SKM-1 treated with dmso at 0.1 percent for 144 hours (cell line): ENCODE measurements around the gene PRKG2.

Source experiments
- DNase-seq: peaks from one replicate; lab custom pipeline; 2025; ENCODE audit not compliant: unreplicated experiment; lab: John Stamatoyannopoulos, UW

The PRKG2 gene

DNA sequence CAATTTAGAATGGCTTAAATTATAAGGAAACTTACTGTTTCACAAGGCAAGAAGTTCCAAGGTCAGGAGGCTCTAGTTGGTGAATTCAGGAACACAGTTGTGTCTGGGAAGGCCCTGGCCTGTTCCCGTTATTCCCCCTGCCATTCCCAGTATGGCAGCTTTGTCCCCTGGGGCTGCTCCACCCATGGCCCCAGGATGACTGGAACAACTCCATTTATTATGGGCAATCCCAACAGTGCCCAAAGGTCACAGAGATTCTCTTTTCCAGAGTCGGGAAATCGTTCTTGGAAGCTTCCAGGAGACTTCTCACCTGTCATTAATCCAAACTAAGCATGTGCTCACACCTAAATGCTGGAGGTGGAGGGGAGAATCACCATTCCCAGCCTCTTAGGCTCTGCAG, 2.8 kb upstream of the PRKG2 start:
- no peak for DNase-seq

DNA sequence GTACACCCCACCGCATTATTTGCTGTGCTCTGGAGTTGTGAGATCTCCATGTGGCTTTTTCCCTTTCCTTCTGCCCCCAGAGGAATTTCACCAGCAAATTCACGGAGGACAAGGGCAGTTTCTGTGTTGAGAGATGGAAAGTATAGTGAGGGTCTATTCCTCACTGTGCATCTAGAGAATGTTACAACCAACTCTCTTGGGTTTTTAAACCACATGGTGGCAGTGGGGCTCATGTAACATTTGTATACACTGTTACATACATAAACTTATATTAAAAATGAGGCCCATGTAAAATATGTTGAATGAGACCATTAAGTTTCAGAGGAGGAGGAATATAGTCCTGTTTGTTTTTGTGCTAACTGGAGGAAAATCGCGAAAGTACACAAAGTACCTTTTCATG, 909 bp upstream of the PRKG2 start:
- DNase-seq, result no peak

DNA sequence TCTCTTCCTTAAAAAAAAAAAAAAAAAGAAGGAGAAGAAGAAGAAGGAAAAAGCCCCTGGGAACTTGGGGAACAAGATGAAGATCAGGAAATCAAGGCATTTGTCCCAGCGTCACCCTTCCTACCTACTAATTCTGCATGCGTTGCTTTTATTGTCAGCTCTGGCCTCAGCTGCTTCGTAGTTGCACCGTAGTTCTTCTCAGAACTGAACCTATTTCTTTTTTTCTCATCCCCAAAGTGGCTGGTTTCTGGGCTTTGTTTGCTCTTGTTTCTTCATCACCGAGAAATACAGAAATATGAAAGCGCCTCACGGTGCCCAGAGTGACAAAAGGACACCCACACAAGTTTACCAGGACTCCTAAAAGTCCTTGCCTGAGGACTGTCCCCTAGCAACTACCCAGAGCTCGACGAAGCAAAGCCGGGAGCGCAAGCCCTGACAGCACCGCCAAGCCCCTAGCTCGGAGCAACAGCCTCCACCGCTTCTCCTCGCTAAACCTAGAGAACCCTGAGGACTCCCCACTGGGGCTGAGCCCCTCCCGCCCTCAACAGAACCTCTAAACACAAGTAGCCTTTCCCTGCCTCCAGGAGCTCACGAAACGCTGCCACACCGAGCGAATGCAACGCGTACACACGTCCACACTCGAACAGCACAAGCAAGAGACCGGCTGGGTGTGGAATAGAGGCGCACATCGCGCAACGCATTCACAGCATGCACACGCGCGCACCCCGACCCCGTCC, 710 bp downstream of the PRKG2 start:
- DNase-seq, result no peak

DNA sequence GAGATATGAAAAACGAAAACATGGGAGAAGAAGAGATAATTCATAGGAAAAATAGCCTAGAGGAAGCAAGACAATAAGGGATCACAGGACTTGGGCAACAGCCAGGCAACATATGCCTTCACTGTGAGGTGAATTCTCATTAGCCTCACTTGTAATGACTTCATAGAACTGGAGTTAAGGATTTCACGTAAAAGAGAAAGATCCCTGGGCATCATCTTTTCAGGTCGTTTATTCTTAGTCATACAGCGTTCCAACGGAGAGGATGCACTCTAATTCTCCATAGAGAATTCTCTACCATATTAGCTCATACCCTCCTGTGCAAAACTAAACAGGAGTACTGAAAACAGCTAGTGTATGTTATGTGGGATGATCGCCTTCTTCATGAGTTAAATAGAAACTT, 1.4 kb downstream of the PRKG2 start:
- DNase-seq, result no peak

DNA sequence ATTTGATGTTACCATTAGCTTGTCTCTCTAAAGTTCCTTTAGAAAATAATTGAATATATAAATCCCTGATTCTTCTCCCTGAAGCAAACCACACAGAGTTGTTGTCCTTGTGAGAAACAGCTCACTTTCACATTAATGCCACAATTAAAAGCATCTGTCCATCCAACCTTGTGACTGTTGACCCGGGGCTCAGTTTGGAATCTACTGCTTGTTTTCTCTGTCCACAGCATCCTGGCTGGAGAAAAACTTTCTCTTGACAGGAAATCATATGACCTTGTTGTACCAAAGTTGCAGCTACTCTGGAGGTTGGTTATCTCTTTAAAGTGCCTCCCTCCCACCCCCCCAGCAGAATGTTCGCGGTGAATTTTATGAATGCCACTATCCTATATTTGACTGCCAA, 3.1 kb downstream of the PRKG2 start:
- DNase-seq, result no peak

DNA sequence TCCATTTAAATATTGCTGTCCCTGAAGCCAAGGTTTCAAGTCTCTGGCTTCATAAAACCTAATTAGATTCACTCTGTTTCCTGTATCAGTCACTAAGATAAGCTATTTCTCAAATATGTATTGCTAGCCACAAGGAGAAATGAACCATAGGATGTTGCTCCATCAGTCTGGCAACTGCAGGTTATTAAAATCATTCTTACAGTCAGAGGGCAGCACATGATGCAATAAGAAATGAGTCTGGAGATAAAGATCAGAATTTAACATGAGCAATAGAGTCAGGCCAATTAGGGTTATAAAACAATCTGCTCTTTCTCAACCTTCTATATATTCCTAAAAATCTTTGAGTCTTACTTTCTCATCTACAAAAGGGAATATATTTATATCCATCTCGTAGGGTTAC, 7.2 kb downstream of the PRKG2 start:
- no peak for DNase-seq

DNA sequence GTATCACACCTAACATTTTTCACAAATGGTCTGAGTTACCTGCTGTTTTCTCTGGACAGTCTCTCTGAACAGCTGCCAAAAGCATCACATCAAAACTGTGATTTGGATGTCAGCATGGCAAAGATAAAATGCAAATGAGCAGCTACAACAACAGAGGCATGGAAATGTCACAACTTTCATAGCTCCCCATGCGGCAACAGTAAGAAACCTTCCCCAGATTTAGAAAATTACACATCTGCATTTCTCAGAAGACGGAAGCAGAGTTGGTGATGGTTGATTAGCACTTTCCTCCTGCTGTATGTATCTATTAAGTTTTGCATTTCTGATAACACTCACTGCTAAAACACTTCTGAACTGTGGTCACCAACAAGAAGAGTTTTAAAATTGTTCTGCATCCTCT, 9.7 kb downstream of the PRKG2 start:
- no peak for DNase-seq

DNA sequence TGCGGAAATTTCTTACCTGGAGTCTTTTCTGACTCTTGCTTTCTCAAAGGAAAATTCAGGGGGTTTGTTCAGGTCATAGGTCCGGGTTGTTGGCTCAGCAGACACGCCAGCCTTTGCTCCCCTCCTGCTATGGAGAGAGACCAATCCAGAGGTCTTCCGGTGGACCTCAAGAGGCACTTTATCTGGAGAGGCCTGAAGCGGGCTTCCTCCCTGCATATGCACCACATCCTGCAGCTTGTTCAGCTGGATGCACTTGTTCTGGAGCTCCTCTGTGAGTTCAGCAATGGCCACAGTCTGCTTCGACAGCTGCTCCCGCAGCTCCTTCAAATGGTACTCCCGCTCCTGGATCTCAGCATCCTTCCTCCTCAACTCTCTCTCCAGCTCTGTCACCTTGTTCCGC, 10.5 kb downstream of the PRKG2 start:
- no peak for DNase-seq

DNA sequence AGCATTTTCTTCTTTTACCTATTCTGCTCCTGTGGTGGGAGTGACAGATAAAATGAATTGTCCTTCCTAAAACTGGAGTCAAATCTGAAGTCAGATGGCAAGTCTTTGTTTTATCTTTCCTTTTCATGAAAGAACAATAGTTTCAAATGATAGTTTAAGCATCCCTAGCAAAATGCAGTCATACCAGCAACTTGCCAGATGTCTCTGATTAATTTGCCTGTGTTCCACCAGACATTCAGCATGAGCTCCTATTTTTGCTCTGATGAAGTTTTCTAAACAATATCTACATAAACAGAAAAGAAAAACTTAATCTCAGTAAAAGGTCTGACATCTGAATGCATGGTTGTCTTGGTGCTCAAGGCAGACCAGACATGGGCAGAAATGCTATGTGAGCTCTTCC, 15.2 kb downstream of the PRKG2 start:
- no peak for DNase-seq

DNA sequence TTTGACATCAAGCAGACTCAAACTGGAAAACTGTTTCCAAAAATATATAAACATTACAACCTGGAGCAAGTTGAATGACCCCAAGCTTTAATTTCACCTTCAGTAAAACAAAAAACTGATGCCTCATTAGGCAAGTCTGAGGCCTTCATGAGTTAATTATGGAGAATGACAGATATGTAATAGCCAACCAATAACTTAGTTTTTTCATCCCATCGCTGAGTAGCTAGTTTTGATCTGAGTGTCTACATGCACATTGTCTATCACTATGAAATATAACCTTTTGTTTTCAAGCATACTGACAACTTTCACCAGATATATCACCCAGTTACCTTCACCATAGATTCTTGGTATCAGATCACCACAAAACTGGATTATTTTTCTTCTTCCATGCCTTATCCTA, 16.4 kb downstream of the PRKG2 start:
- no peak for DNase-seq

DNA sequence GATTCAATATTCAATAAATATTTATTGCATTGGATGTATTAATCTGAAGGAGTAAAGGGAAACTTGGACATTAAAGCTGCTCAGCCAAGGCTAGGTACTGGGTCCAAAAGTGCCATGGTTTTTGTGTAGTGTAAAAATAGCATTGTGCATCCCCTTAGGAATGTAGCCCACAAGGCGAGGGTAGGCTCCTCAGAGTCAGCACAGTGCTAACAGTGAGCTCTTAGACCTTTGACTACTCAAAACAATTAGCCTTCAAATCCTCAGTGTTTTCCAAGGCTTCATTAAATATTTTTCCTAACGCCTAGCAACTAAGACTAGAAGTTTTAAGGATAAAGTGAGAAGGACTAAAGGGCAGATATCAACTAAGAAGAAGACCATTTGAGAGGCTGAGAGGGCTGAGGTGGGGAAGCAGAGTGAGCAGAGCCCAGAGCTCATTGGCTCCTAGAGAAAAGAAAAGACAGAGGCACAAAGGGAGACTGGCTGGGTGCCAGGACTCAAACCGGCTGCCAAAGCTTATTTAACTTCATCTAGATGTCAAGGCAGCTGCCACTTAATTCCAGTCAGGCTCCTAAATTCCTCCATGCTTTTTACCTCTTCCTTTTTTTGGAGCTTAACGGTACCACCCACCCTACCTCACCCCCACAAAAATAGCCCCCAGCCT, 17.0 kb downstream of the PRKG2 start:
- no peak for DNase-seq

DNA sequence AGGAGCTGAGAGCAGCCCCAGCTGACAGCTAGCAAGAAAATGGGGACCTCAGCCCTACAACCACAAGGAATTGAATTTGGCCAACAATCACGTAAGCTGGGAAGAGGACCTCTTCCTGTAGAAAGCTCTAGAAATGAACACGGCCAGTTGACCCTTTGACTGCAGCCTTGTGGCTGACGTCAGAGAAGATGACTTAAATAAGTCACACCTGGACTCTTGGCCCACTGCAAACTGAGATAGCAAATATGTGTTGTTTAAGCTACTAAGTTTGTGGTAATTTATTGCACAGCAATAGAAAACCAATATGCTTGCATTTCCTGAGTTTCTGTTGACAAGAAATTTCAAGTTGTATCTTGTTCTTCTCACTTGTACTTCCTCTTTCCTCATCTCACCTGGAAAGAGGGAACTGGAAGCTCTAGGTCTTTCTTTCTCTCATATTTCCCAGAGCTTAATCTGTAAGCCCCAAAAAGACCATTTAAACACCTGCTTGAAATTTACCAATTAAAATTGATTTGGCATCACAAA, 18.8 kb downstream of the PRKG2 start:
- DNase-seq, result no peak

DNA sequence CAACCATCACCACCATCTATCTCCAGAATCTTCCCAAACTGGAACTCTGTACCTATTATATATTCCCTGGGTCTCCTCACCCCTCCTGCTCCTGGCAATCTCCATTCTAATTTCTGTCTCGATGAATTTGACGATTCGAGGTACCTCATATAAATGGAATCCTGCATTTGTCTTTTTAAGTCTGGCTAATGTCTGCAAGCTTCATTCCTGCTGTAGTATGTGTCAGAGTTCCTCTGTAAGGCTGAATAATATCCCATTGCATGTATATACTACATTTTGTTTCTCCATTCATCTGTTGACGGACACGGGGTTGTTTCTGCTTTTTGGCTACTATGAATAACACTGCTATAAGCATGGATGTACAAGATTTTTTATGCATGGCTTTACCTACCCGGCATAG, 19.5 kb downstream of the PRKG2 start:
- no peak for DNase-seq

DNA sequence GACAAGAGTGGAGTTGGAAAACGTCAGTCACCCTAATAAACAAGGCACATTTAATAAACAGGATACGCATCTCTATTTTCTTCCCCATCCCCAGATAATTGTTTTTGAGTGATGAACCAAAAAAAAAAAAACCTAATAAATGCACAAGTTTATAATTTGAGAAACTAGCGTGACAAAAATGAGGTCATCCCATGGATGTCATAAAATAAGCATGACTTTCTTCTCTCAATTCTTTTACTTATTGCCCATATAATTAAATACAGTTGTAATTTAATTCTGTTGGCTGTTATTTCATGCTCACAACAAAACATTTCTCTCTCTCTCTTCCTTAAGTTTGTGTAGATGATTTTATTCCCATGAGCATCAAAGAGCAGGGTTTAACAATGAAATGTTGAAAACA, 20.7 kb downstream of the PRKG2 start:
- no peak for DNase-seq

DNA sequence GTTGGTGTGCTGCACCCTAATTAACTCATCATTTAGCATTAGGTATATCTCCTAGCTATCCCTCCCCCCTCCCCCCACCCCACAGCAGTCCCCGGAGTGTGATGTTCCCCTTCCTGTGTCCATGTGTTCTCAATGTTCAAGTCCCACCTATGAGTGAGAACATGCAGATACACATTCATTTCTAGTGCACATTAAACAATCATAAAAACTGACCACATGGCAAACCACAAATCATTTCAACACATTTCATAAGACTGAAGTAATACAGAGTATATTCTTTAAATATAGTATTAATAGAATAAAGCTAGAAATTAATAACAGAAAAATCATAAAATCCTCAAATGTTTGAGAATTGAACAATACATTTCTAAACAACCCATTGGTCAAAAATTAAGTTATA, 34.1 kb downstream of the PRKG2 start:
- DNase-seq, result no peak

DNA sequence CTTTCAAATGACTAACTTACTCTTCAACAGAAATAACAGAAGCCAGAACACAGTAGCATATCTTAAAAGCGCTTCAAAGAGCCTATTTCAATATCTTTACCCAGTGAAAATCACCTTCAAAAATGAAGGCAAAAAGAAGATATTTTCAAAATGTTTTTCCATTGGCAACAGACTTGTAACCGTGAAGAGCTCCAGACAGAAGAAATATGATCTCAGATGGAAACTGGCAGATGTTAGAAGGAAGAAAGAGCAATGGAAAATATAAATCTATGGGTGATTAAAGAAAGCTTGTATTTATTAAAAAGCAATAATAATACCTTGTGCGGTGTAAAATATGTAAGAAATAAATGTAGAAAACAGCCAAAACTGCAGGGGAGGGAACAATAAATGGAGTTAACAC, 35.7 kb downstream of the PRKG2 start:
- no peak for DNase-seq

DNA sequence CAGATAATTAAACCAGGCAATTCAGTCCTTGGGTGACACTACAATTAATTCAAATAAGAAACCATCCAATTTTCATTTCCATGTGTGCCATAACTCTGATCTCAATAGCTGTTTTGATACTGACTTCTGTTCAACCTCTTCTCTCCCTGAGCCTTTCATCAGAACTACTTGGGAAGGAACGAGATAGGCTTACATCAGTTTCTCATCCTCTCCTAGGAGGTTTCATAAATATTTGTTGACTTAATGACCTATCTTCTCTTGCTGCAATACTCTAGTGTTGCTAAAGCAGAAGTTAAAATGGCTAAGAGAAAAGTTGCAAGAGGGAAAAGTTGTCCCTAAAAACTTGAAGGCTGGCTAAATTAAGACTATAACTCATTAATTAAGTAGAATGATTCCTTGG, 41.8 kb downstream of the PRKG2 start:
- no peak for DNase-seq

DNA sequence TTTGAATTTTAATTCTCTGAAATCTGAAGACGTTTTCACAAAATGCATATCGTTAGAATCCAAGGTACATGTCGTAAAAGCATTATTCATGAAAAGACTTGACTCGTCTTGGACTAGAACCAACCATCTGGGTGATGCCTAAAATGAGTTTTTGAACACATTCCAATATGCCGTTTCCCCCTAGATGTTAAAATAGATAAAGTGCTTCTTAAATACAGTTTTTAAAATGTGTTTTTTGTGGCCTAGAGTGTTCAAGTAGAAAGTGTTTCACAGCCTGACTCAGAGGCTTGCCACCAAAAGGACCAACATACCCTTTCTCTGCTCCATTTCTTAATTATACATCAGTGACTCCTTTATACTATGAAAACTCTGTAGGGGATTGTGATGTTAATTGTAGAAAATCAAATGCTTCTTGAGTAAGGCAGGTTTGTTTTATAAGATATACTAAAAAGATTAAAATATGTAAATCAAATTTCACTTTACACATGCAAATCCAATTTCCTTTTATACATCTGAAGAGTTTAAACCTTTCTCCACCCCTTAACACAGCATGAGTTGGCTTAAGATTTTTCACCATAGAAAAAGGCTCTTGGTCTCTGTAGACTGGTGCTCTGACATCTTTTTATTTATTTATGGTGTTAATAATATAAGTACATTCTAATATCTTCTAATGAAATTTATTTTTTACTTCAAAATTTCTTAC, 48.4 kb downstream of the PRKG2 start:
- DNase-seq, result no peak

DNA sequence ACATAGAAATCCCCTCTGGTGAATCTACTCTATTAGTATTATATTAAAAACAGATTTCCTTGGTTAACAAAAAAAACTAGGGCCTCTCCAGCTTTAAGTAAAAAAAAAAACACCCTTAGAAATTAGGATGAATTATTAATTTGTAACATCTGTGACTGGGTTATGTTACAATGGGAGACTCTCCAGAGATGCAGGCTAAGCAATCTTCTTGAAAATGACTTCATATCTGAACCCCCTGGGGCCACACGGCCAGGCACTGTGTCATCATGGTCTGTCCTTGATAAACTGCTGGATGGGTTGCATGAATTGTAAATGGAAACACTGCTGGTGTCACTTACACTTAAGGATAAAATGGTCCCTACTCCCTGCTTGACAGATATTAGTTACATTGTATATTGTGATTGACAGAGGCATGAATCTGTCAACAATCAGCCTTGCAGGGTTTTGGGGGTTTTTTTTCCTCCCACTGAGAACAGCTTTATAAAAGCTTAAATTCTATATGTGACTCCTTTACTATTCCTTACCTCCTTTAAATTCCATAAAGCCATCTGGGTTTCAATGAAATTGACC, 49.1 kb downstream of the PRKG2 start:
- DNase-seq, result no peak

DNA sequence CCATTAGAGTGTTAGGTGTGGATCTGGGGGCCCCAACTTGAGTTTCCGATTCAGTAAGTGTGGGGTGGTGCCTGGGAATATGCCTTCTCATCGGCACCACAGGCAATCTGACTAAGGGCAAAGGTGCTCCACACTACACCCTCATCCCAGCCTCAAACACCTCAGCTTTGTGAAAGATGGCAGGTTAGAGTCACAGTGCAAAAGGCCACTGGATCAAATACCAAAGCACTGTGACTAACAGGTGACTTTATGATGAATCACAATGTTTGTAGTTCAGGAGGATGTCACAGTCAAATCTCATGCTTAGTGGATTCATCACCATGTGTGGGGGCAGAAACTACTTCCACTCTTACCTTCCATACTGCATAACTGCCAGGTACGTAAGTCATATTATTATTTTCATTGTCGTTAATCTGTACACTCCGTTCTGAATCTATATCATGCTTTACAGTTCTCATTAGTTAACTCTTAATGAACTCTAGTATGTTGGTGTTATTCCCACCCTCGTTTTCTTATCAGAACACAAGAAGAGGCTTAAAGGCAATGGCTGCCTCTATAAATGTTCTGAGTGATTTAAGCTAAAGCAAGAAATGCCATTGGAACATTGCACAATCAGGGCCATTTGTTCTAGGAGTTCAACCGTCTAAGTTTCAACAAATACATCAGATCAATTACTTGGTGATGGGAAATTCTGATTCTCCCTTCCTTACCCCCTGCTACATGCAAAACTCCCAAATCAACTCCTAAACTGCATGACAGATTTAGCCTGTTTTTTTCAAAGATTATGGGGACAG, 50.2 kb downstream of the PRKG2 start:
- DNase-seq, result no peak

DNA sequence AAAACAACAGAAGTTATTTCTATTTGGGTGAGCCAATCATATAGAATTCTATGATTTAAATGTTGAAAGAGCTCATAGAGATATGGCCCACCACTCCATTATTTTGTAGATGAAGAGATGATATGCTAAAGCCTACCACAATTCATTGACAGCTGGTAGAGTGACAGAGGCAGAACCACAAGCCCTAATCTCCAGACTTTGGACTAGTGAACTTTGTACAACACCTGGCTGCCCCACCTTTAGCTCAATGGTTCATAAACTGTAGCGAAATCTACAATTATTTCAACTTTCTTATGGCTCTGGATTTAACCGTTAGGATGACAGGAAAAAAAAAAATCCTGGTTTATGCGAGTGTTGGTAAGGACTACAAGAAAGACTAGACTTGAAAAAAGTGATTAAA, 50.9 kb downstream of the PRKG2 start:
- no peak for DNase-seq
